GM21381 (cell line): ENCODE results near the gene ARHGAP26.

Experiments
- ATAC-seq: cut with Tn5 transposase; IDR thresholded peaks from one replicate; pipeline ENCODE4 v1.9.1; 2021; ENCODE audit warnings: mild to moderate bottlenecking, moderate library complexity; ENCODE audit not compliant: unreplicated experiment

ARHGAP26 gene

GRCh38 chr5:143170977-143171376, 400.8 kb downstream of the ARHGAP26 start:
- ATAC-seq = no peak

DNA sequence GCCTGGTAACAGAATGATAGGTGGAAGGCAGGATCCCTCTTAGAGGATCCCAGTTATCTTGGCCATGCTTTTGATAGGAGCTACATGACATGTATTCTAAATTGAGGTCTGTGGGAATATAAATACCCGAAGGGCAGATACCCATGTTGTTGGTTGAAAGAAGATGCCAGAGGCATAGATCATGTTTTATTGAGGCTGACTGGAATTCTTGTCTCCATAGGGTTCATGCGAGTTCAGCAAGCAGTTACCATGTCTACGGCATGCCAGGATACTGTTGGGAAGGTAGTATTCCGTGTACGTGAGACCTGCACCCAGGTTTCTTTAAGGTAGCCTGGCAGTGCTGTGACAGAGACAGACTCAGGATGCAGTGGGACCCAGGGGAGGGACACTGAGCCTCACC, 402.6 kb downstream of the ARHGAP26 start:
- no peak for ATAC-seq

GRCh38 chr5:143173139-143173889, 403.1 kb downstream of the ARHGAP26 start:
- no peak for ATAC-seq

DNA sequence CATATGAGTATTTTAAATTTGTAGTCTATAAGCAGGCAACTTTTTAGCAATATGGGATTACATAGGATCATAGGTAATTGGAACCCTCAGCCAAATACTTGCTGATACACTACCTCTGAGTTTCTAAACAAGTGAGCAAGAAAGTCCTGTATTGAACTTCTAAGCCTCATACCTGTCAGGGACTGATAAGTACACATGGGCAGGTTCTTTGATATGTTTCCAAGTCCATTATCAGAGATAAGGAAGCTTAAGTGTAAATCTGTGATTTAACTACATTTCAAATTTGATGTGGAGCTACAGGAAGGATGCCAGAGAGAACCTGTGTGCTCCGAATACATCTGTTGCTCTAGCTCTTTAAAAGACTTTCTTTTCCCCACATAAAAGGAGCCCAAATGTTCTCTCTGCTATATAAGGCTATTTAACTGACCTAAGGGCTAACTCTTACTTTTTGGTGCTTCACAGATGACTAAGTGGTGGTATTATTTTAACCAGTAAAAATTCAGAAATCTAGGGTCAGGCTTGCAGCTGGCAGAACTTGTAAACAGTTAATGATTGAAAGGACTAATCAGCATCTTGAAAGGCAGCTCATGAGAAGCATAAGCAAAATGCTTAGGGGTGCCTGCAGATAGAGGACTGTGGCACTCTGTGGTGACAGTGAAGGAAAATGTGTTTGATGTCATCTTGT, 404.7 kb downstream of the ARHGAP26 start:
- ATAC-seq = peak; percentile 92

DNA sequence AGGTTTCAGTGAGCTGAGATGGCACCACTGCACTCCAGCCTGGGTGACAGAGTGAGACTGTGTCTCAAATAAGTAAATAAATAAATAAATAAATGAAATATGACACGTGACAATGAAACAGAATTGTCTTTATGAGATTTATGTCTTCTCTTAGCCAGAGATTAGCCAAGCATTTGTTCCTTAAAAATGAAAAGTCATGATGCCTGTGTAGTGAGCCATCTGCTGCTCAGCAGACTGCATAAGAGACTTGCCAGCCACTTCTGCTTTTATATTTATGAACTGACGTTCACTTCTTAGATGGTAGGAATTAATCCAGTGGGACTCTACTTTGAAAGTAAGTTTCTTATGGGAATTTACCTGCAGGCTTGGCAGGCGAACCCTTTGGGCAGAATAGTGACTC, 405.9 kb downstream of the ARHGAP26 start:
- no peak for ATAC-seq

DNA sequence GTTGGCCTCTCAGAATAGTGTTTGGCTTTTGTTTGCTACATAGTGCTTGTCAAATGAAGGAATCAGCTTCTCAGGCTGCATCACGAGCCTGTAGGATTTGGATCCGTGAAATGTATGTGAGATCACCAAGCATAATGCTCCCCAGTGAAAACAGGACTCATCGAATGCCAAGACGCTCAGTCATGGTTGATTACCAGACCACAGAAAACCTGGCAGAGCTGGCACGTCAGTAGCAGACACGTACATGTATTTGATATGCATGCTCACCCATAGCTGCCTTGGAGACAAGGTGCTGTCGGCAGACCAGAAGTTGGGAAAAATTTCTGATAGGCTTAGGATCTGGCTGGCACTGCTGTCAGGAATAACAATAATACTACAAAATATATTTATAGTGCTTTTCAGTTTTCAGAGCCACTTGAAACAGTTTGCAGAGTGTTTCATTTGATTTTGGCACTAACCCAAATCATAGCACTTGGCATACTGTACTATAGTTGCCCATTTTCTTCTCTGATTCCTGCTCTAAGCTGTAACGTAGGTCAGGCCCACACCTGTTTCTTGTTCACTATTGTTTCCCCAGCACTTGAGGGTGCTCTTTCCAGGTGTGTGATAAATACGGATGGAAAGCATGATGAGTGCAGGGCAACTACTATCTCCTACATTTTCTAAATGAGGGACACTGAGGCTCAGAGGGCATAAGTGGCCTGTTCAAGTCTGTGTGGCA, 407.2 kb downstream of the ARHGAP26 start:
- ATAC-seq = no peak

DNA sequence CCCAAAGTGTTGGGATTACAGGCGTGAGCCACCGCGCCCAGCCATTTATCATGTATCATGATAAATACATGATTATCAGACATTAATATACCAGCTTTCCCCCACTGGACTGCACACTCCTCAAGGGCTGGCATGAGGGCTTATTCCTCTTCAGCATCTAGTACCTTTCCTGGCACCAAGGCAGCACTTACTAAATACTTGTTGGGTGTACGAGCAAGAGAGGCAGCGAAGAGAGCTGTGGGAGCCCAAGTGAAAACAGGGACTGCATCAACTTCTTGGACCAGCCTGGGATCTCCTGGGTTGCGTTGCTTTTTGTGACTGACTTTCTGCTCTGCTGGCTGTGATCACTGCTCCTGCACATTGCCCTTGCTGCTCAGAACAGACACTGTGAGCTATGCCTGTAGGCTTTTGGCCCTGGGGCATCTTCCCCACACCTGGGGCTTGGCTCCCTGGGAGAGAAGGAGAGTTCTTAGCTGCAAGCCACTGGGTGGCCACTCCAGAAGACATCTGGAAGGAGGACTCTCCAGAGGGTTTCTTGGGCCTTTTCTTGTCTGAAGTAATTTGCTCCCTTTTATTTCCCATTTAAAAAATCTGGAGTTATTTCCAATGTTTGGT, 409.1 kb downstream of the ARHGAP26 start:
- ATAC-seq = no peak

DNA sequence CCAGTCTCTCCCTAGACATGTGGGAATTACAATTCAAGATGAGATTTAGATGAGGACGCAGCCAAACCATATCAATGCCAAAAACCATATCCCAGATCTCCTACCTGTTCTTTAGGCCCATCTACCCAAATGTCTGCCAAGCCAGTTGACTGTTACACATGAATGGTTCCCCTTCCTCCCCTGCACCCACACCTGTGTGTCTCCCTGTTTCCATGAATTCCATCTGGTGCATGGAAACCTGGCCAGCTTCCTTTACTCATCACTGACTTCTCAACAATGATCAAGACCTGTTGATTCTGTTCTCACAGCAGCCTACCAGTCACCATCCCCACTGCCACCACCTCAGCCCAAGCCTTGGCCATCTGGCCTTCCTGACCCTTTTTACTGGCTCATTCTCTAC, 410.6 kb downstream of the ARHGAP26 start:
- ATAC-seq = no peak

GRCh38 chr5:143181173-143181572, 411.0 kb downstream of the ARHGAP26 start:
- ATAC-seq = no peak

GRCh38 chr5:143182106-143182505, 411.9 kb downstream of the ARHGAP26 start:
- no peak for ATAC-seq

GRCh38 chr5:143182901-143183820, 413.0 kb downstream of the ARHGAP26 start:
- ATAC-seq = peak; percentile 58

- ATAC-seq = no peak
These were observed 413.8 kb downstream of the ARHGAP26 start for GRCh38 chr5:143183989-143184388.

GRCh38 chr5:143186623-143187022, 416.4 kb downstream of the ARHGAP26 start:
- ATAC-seq = peak; percentile 31

DNA sequence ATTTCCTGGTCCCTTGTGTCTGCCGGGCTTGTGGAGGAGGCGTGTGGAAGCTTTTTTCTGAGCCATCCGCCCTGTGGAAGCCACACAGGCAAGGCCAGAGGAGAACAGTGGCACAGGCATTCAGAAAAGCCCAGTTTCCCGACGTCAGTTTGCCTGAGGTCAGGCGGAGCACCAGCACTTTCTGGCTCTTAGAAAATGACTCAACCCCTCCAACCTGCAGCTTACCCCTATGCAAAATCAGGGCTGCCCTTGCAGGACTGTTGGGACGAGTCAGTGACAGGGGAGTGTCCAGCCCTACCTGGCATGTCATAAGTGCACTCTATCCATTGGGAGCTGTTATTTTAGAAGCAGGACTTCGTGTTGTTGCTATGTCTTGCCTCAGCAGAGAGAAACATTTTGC, 417.3 kb downstream of the ARHGAP26 start:
- ATAC-seq = no peak

DNA sequence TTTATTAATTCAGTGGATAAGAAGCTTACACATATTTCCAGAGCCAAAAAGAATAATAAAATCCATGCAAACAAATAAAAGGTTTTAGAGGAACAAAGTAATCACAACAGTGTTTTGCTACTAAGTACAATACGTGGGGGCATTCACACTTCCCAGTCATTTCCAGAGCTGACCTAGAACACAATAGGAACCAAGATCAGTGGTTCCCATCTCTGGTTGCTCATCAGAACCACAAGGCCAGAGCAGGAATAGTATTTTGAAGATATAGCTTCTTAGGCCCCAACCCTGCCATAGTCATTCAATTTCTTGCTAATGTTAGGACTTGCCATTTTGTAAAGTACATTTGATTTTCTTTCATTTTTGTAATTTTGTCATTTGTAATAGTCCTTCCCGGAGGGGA, 417.9 kb downstream of the ARHGAP26 start:
- ATAC-seq = no peak

DNA sequence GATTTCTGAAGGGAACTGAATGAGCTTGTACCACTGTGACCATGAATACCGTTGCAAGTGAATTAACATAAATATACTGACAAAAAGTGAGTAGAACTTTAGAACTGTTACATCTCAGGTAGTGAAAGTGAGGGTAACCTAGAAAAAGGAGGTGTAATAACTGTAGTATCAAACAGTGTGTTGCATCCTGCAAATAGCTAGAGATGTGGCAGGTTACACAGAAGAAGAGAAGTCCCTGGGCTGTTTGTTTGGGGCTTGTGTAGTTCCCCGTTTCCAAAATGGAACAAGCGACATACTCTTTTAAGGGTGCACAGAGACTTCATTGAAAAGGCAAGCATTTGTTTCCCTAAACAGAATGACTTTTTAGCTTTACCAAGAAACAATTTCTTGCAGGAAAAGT, 418.5 kb downstream of the ARHGAP26 start:
- no peak for ATAC-seq

DNA sequence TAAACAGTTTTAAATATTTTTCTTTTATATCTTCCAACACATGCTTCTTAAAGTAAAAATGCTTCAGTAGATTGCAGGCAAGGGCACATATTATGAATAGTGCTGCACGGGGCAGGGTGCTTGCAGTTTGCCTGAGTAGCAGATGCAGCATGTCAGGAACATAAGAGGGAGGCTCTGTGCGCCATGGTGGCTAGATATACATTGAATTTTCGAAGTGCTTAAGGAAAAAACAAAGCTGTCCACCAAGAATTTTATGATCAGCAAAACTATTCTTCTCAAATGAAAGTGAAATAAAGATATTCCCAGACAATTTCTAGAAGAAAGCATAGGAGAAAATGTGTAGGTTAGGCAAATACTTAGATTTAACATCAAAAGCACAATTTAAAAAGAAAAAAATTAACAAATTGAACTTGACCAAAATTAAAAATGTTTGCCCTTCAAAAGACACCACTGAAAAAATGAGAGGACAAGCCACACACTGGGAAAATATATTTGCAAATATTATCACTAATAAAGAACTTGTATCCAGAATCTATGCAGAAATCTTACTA, 420.2 kb downstream of the ARHGAP26 start:
- ATAC-seq = no peak

DNA sequence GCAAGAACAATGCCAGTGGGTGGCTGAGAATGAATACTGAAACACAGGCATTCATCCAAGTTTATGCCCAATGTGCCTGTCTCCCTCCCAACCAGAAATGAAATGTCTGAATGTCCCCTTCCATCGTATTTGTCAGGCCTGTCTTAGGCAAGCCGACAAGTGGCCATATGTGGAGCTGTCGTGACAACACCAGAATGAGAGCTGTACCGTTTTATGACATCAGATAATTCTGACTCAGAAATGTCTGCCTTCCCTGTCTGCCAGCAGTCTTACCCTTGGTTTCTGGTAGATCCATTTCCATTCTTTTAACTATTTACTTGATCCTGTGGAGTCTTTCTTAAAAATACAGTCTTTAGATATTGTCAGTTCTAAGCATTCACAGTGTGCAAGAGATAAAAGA, 421.5 kb downstream of the ARHGAP26 start:
- no peak for ATAC-seq

- no peak for ATAC-seq
These were observed 422.2 kb downstream of the ARHGAP26 start for GRCh38 chr5:143192191-143192900.
